Choroid plexus epithelial cell (primary cell): ENCODE data around the gene RASGRF2.

Experiments
- DNase-seq: peaks from one replicate; pipeline ENCODE4 v3.0.0-alpha.2; 2010; ENCODE audit warnings: low read depth
- H3K4me3 ChIP-seq: 2 replicates; pipeline ENCODE4 v1.5.1; 2011; ENCODE audit warnings: low read depth, mild to moderate bottlenecking, control low read depth, low read length, moderate library complexity
- TF ChIP-seq, protein P1 (sequence below): conservative IDR thresholded peaks from 2 replicates; pipeline ENCODE4 v1.5.1; 2011; ENCODE audit warnings: low read depth, mild to moderate bottlenecking, control low read depth, inconsistent platforms, low read length, moderate library complexity

The RASGRF2 gene

DNA sequence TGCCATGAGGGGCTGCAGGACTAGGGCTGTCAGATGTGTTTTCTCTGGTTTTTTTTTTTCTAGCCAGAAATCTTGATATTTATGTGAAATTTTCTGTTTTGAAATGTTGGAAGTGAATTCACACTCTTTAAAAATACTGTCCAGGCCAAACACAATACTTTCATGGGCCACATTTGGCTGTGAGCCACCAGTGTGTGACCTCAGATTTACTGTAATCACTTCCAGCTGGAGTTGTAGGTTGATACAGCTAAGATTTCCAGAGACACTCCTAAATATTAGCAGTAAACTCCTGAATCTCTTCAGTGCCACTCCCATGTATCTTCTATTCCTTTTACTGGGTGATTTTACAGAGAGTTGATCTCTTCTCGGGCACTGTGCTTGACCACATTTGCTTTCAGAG is 180.8 kb downstream of the RASGRF2 start:
- DNase-seq = peak; percentile 66

DNA sequence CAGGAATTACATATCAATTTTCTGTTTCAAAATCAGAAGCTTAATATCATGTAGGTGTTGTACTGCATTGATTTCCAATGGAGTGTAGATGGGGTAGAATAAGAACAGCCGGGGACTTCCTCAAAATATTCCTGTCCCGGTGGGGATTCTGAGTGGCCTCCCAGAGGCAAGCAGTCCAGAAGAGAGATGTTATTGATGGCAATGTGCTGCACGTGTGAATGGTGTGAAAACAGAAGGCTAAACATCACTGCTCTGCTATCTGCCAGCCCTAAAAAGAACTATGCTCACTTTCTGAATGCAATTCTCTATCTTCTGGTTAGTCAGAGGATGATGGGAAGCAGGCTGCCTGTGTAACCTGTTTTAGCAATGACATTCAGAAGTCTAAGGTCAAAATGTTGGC is 181.9 kb downstream of the RASGRF2 start:
- H3K4me3 ChIP-seq = no peak overlapping the region
- no peak for DNase-seq
- TF ChIP-seq, protein P1, sequence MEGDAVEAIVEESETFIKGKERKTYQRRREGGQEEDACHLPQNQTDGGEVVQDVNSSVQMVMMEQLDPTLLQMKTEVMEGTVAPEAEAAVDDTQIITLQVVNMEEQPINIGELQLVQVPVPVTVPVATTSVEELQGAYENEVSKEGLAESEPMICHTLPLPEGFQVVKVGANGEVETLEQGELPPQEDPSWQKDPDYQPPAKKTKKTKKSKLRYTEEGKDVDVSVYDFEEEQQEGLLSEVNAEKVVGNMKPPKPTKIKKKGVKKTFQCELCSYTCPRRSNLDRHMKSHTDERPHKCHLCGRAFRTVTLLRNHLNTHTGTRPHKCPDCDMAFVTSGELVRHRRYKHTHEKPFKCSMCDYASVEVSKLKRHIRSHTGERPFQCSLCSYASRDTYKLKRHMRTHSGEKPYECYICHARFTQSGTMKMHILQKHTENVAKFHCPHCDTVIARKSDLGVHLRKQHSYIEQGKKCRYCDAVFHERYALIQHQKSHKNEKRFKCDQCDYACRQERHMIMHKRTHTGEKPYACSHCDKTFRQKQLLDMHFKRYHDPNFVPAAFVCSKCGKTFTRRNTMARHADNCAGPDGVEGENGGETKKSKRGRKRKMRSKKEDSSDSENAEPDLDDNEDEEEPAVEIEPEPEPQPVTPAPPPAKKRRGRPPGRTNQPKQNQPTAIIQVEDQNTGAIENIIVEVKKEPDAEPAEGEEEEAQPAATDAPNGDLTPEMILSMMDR = no peak

More for the DNA sequence above, 180.8 kb downstream of the RASGRF2 start:
- no peak overlapping the region for H3K4me3 ChIP-seq
- TF ChIP-seq, protein P1 = no peak

DNA sequence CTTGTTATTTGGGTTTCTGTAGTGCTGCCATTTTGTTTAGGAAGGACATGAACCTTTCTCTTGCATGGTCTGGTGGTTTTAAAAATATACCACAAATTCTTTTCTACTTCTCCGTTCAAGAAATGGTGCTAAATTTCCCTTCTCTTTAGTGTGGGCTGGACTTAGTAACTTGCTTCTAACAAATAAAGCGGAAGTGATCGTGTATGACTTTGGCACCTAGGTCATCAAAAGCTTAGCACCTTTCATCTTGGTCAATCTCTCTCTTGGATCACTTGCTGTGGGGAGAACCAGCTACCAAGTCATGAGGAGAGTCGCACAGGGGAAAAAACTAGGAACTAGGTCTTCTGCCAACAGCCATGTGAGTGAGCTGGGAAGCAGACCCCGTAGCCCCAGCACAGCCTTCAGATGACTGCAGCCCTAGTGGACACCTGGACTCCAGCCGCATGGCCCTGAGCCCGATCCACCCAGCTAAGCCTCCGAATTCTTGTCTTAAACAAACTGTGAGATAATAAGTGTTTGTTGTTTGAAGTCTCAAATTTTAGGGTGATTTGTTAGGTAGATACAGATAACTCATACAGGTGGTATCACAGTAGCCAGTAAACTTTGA is 185.3 kb downstream of the RASGRF2 start:
- TF ChIP-seq, protein P1 = no peak
- no peak overlapping the region for H3K4me3 ChIP-seq
- no peak for DNase-seq

DNA sequence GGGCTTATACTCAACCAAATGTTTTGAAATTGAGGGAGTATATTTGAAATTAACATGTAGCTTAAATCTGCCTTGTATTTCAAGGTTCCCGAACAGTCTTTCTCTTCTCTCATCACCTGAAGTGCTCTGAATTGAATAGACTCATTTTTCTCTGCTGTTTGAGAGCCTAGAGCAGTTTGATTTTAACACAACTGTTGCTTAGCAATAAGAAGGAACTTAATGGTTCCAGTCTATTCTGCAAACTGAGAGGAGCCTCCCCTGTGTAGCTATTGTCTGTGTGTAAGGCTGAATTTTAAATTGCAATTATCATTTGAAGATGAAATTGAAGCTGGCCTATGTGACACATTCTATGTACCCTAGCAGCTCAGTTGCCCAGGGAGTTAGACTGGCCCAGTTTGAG is 185.9 kb downstream of the RASGRF2 start:
- TF ChIP-seq, protein P1 = no peak
- DNase-seq = no peak
- H3K4me3 ChIP-seq = no peak overlapping the region

DNA sequence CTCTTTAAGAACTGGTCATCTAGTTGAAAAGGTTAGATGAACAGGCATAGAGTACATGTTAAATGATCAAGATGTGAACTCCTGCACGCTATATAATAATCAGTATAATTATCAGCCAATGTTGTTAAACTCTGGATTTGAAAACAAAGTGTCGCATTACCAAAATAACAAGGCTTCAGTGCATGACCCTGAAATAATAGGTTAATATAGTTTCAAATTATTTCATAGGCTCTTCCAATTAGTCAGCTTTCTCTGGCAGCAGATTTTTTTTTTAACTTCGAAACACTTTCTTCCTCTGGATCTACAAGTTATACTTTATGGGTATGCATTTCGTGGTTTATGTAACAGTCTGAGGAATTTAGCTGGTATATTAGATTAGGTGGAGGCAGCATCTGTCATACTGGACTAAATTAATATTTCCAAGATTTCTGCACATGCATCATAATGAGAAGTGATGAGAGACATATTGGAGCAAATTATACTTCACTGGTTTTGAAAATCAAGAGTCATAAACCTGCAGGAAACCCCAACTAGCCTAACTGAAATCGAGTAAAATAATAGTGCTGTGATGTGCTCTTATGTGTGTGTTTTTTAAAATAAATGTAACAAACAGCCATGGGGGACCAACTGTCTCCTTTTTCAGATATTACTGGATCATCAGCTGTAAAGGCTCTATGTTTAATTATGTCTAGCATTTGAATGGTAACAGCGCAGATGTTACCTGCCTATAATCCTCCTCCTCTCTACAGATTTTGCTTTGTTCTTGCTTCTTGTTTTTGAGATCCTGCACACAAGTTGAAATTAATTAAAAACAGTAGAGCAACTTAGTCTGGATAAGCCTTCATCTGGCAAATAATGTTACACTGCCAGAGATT is 187.1 kb downstream of the RASGRF2 start:
- no peak overlapping the region for H3K4me3 ChIP-seq
- DNase-seq = no peak
- TF ChIP-seq, protein P1 = no peak

DNA sequence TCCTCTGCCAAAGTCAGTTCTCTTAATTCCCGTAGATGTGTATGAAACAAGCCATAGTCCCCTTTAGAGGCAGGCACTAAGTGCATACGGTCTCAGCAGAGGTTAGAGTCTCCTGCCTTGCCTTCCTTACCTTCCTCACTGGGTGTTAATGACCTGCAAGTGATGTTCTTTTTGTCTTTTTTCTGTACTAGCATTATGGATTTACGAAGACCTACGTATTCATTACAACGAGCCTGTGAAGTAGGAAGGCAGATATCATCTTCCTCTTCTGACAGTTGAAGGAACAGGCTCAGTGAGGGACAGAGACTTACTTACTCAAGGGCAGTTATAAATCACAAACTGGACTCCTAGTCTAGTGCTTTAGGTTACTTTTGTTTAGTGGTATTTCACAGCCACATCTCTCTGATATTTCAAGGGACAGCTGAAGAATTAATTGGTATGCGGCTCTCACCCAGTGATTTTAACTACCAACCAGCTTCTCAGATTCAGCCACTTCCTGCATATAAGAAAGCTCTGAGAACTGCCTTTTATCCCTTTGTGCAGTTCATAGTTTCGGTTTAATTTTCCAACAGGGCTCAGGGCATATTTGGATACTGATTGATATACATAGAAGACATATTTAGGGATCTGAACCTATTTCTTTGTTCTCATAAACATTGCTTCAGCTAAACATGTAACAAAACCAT is 187.9 kb downstream of the RASGRF2 start:
- TF ChIP-seq, protein P1 = no peak
- no peak for DNase-seq
- no peak overlapping the region for H3K4me3 ChIP-seq
